Non-pigmented ciliary epithelial cell (primary cell): ENCODE results near the gene ATXN1L.
A peak's percentile ranks its signal among the peaks of the same experiment; 100 is the strongest.
"Not testable (repeated sequence)": the region's sequence is repeated elsewhere in the genome, so short reads cannot be mapped to it uniquely, and the experiment has no call there.

Experiments used
- DNase-seq: peaks from one replicate; pipeline ENCODE4 v3.0.0-alpha.2; 2010; ENCODE audit warnings: low read depth

The ATXN1L gene

DNA sequence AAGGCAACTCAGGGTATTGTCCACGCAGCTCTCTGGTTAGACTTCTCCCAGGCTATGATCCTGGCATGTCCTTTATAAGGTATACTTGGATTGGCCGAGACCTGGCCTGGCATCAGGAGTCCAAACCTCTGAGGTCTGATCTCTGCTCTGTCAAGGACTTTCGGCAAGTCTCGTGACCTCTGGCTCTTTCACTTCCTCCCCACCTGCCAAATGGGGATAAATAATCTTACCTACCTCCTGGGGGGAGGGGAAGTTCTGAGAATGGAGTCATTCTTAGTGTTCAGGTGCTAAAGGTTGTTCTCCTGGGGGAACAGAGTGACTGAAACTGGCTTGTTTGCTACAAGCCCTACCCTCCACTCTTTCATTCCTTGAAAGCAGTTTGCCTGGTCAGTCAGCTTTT is 7.6 kb downstream of the ATXN1L start:
- DNase-seq, result no peak

DNA sequence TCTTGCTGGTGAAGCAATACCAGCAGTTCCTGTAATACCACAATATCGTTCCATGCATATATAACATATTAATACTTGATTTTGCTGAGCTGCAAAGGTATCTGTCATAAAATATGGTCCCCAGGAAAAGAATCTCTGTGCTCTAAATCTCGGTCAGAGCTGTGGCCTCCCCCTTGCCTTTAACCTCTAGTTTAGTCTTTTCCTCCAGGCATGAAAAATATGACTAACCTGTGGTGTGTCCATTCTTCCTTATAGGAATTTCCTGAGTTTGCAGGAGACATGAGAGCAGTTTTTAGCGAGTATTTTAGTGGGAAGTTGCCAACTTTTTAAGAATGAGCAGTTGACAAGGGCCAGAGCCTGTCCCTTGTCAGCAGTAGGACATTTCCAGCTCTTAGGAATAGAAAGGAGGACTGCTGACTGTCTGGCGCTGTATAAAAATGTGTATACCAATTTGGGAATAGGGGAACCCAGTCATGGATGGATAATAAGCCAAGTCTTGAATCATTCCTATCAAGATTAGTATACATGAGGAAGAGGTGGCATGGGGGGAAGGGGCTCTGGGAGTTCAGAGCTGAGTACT is 8.7 kb downstream of the ATXN1L start:
- DNase-seq, result no peak

DNA sequence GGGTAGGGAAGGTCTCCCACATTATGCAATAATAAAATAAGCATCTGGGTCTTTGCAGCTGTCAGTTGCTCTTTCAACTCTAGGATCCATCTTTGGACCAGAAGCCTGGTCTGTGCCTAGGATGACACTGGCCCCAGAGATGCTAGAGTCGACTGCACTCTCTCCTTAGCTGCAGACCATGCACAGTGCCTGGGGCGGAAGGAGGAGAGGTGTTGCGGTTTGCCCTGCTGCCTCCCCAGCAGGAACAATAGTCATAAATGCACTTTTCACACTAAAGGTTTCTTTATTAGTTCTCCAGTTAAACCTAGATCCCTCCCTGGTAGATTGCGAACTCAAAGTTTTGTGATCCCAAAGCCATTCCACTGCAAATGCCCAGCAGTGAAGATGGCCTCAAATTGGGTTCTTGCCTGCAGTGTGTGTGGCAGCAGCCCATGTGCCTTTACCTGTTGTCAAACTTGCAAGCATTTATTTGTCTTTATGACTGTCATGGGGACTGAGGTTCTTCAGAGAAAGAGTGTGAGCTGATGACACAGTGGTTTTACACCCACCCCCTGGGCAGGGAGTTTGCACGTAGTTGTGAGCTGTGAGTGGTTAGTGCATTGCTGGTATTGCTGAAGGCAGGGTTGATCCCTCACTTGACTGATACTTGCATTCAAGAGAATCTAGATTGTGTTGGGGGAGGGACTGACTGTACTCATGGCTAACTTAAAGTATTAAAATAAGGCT is 10.3 kb downstream of the ATXN1L start:
- DNase-seq, result no peak

DNA sequence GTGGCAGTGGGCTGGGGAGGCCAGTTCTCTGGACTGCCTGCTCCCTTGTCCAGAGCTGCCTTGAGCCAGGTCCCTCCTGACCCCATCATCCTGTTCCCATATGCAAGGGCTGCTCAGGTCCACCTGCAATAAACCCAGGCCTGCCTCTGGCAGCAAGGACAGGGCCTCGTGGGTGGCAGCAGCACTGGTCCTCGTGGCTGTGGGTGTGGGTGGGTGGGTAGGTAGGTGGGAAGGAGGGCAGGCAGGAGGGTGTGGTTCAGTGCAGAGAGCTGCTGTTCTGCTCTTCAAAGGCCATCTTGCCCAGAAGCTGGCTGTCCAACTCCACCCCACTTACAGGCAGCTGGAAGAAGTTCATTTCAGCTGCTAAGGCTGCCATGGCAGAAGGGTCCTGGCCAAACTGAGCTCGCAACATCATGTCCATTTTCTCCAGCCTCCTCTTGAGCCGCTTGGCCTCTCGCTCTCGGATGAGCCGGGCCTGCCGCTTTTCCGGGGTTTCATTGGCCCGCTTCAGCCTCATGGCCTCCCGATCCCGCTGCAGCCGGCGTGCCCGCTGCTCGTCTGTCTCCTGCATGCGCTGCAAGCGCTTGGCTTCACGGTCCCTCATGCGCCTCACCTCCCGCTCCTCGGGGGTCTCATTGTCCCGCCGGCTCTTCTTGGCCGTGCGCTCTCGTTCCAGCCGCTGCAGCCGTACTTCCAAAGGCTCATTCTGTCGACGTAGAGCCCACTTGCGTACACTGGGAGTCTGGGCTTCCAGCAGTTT is 14.2 kb downstream of the ATXN1L start:
- DNase-seq, result no peak

DNA sequence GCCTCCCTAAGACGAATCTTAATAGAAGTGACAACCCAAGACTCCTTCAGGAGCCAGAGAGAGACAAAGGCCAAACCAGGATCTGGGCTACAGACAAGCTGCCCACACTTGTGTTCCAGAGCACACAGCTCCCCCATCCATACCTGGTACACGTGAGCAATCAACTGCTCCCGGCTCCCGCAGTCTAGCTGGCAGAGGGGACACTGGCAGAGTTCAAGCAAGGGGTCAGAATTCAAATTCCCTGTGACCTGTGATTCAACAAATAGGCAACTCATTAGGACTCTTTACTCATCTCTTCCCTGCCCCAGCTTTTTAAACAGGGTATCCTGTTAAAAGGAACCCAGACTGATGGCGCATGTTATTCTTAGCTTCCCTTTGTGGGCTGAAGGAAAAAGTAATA is 18.2 kb downstream of the ATXN1L start:
- no peak for DNase-seq

DNA sequence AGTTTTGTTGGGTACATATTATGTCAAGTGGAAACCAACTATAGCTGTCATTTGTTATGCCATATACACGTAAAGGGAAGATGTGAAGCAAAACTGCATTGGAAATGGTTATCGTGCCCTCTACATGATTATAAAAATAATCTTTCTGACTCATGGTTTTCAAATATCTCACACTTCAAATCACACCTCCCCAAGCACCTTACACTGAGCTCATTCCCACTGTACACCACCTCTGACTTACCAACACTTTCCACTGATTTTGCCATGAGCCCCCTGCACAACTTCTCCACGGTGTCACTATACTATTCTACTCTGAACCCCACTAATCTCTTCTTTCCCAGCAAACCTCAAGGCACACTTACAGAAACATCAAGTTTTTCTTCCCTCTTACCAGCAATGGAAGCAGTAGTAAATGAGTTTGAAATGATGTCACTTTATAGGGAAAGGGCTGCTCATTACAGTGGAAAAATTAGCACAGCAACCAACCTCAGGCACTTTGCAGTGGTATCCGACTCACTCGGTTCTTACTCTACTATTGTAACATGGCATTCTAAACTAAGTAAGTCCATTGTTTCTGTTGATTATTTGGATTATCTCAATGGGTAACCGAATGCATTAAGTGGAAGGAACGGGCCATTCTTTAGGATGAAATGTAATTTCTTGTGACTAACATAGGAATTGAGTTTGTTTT is 19.5 kb downstream of the ATXN1L start:
- DNase-seq, result no peak

DNA sequence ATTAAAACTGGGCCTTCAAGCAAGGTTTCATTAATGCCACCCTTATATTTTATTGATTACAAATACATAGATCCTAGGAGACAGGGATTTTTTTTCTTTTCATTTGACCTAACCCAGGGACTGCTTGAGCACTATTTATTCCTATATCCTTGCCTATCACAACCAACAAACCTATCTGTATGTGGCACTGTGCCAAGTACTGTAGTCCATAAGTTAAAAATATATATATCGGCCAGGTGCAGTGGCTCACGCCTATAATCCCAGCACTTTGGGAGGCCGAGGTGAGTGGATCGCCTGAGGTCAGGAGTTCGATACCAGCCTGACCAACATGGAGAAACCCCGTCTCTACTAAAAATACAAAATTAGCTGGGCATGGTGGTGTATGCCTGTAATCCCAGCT is 21.4 kb downstream of the ATXN1L start:
- not testable (repeated sequence) for DNase-seq

DNA sequence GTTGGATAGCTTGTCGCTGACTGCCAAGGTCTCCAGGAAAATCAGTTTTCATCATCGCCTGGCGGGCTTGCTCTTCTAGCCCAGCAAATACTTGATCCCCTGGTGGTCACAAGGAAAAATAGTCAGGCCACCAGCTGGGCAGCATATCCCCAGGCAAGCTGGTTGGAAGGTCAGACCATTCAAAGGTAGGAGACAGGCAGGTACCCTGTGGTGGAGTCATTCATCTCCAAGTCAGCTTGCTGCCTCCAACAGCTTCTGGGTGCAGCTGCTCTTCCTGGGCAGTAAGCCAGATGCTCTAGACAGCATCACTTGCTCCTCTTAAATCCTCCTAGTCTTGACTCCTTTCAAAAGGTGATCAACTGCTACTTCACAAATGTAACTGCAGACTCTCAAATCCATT is 22.2 kb downstream of the ATXN1L start:
- DNase-seq, result no peak

DNA sequence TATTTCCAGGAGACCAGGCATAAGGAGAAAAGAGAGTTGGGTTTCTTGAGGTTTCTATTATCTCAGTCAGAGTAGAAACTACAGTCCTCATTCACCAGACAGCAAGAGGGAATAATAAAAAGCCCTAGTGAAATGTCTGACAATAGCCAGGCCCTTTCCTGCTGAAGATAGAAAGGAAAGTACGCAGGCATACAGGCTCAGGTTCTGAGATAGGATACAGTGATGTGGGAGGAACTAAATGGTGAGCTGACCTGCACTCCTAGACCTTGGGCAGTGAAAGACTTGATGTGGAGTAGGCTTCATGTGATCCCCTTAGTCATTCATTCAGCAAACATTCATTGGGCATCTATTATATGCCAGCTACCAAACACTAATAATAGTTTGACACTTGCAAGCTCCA is 23.3 kb downstream of the ATXN1L start:
- no peak for DNase-seq

DNA sequence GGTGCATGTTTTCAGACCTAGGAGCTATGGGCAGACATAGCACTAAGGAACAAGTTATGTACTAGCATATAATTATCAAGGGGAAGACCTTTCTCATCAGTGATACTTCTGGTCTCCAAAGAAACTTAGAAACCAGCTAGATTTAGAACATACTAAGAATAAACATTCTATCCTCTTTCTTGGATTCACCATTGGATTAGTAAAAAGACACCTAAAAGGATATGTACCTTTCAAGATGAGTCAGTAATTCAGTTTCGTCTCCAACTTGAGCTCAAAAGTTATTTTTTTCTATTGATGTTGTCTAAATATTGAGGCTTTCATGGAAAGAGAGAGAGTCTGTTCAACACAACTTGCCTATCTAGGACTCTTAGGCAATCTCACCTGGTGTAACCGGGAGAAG is 25.0 kb downstream of the ATXN1L start:
- no peak for DNase-seq

DNA sequence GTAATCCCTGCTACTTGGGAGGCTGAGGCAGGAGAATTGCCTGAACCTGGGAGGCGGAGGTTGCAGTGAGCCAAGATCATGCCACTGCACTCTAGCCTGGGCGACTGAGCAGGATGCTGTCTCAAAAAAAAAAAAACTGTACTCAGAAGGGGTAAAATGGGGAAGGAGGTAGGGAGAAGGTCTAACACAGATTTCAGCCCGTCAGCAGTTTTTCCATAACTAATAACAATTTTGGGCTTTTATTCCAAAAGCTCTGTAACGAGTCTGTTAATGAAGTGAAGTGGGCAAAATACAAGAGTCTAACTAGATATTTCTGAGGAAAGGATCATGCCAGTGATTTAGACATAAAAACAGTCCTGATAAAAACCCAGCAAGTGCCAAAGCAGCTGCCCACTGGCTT is 27.4 kb downstream of the ATXN1L start:
- no peak for DNase-seq

DNA sequence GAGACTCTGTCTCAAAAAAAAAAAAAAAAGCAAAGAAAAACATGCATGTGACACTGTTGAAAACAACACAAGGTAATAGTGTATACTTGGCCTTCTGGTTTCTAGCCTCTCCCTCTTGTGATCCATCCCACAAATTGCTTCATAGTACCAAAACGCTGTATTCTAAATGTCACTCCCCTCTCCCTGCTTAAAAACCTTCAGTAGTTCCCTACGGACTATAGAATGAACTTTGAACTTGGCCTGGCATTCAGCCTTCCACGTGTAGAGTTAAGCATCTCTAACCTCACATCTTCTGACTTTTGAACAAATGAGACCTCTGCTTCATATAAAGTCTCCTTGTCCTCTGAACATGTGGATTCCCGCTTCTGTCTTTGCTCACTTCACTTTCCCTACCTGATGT is 33.1 kb downstream of the ATXN1L start:
- DNase-seq, result no peak

DNA sequence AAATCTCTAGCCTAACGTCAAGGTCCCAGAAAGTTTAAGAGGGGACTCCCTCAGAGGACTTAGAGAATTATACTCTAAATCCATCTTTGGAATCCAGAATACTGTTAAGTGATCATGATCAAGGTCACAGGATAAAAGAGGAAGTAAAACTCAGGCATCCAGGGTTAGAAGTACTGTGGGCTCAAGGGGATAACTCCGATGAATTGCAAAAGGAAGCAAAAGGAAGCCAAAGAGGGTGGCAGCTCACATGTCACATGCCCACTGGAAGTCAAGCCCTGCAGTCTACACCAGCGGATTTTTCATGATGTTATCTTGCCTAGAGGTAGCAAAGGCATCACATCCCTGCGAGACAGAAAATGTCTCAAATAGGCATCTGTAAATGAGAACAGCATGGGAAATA is 34.4 kb downstream of the ATXN1L start:
- no peak for DNase-seq

DNA sequence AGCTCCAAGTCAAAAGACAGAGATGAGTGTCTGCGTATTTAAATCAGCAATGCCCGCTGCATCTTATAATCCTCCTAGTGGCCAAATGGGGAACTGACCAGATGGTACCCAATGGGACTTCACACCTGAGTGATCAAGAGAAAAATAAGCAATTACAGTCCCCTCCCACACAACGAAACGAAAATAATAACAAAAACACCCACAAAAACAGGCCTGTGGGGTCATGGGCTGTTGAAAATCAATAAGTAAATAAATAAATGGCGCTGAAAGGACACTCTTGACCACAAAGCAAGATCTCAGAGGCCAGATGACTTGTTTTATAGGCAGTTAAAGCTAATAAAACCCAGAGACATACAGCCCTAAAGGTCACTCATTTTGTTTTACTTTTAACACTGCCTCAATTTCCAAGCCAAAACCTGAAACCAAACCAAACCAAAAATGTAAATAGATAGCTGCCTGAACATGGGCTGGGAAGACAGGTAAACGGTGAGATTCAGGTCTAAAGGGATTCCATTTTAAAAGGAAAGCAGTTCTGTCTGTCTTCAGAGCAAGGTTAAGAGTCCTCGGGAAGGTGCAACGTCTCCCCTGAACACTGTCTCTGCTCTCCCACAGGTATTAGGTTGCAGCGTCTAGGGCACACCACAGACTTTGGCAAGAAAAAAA is 36.9 kb downstream of the ATXN1L start:
- DNase-seq, result peak; percentile 48

DNA sequence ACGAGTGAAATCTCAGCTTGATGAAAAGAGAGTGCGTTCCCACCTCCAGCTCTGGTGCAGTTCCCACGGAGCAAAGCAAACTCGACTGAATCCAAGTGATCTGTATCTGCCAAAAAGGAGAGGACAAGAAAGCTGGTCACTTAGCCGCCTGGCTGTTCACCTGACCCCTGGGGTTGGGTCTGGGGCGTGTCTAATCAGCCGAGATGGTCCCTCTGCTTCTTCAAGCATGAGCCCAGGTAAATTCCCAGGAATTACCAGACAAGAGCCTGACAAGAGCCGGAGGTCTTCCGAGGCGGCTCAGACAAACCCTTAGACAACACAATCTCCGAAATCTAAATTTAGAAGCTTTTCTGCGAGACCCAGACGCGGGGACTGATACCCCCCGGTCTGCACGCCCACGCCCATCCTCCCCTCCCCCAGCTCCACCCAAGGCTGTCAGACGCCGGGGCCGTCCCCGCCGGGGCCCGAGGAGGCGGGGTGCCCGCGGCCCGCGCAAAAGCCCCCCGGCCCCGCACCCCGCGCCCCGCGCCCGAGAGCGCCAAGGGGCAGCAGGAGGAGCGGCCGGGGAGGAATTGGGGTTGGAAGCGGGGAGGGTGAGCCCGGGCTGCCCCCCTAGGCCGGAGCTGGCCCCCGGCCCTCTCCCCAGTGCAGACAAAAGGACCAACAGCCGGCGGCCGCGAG is 37.5 kb downstream of the ATXN1L start:
- no peak for DNase-seq

DNA sequence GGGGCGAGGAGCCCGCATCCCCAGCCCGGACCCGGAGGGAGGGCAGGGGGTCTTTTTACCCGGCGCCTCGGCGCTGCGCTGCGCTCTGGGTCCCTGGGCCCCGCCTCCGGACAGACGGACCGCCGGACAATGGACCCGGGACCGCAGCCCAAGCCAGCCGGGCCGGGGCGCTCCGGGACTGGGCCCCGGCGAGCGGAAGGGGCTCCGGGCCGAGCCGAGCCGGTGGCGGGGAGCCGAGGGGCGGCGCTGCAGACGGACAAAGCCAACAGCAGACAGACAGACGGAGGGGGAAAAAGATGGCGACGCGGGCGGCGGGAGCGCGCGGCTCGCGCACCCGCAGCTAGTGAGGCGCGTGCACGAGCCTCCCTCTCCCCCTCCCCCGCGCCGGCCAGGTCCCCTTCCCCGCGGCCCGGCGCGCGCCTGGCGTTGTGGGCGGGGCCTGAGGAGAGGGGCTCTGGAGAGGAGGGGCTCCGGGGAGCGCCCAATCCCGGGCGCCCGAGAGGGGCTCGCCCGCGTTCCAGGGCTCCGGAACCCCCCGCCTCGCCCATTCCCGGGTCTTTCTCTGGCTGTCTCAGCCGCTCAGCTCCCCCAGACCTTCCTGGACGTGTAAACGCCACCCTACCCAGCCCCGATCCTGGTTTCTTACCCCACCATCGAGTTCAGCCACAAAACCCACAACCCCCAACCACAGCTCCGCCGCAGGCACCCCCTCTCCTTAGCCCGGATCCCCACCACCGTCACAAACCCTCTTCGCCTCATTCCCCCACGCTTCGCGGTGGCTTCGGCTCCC is 38.3 kb downstream of the ATXN1L start, which contains the start of gene ZNF821:
TSS of gene ZNF821 (minus strand) at position 334 of the 790 bp plus-strand sequence. CDS start 4,236 bp downstream, outside the sequence.
- DNase-seq, result no peak

DNA sequence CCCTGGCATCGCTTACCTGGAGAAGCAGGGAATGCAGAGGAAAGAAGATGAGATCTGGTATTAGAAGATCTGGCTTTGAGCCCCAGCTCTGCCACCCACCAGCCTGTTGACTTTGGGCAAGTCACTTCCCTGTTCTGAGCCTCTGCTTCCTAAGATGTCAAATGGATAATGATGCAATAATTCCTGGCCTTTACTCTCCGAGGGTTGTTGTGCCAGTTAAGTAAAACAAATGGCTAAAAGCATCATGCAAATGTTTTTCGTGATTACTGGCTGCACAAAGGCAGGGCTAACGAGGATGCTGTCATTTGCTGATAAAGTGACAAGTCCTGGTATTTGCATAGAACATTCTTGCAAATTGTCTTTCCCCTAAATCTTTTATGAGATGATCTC is 39.5 kb downstream of the ATXN1L start:
- no peak for DNase-seq

DNA sequence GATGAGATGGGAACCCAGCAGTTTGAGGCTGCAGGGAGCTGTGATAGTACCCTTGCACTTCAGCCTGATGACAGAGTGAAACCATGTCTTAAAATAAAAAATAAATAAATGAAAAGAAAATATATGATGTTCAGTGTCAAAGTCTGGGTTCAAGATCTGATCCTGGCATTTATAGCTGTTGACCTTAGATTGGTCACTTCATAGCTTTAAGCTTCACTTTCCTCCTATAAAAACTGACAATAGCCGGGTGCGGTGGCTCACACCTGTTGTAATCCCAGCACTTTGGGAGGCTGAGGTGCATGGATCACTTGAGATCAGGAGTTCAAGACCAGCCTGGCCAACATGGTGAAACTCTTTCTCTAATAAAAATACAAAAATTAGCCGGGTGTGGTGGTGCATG is 43.4 kb downstream of the ATXN1L start:
- no peak for DNase-seq

DNA sequence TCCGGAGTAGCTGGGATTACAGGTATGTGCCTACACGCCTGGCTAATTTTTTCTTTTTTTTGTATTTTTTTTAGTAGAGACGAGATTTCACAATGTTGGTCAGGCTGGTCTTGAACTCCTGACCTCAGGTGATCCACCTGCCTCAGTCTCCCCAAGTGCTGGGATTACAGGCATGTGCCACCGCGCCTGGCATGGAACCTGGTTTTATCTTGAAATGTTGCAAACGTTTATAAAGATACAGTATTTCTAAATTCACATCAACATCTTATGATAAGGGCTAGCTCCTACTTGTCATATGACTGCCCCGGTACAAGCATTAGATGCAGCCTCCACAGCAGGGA is 48.1 kb downstream of the ATXN1L start:
- DNase-seq, result no peak

DNA sequence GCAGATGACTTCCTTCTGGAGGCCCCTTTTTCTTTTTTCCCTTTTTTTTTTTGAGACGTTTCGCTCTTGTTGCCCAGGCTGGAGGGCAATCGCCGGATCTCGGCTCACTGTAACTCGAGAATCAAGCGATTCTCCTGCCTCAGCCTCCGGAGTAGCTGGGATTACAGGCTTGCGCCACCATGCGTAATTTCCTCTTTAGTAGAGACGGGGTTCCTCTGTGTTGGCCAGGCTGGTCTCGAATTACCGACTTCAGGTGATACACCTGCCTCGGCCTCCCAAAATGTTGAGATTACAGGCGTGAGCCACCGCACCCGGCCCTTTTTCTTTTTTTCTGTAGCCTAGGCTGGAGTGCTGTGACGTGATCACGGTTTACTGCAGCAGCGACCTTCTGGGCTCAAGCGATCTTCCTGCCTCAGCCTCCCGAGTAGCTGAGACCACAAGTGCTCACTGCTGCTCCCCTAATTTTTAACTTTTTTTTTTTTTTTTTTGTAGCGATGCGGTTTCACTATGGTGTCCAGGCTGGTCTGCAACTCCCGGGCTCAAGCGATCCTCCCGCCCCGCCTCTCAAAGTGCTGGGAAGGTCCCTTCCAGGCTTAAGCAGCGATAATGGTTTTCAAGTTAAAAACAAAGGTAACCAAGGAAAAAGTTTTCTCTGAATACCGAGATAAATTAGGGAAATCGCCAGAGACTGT is 48.6 kb downstream of the ATXN1L start:
- DNase-seq, result peak; percentile 38
